HG02798 (cell line): ENCODE results near the gene GRSF1.
"Not testable (repeated sequence)": the region's sequence is repeated elsewhere in the genome, so short reads cannot be mapped to it uniquely, and the experiment has no call there.

Source experiments
- ATAC-seq: cut with Tn5 transposase; IDR thresholded peaks from one replicate; pipeline ENCODE4 v1.9.1; 2021; ENCODE audit warnings: mild to moderate bottlenecking; ENCODE audit not compliant: unreplicated experiment, poor library complexity

GRSF1 gene

GRCh38 chr4:70836081-70836480, 3.6 kb downstream of the GRSF1 start:
- no peak for ATAC-seq

- no peak for ATAC-seq
These were observed 6.0 kb downstream of the GRSF1 start for GRCh38 chr4:70833675-70834074.

- ATAC-seq = no peak
These were observed 8.4 kb downstream of the GRSF1 start for GRCh38 chr4:70831293-70831692.

- ATAC-seq = no peak
These were observed 9.6 kb downstream of the GRSF1 start for GRCh38 chr4:70830054-70830453.

- no peak for ATAC-seq
These were observed 10.2 kb downstream of the GRSF1 start for GRCh38 chr4:70829492-70829891.

- no peak for ATAC-seq
These were observed 10.7 kb downstream of the GRSF1 start for GRCh38 chr4:70829015-70829414.

GRCh38 chr4:70818921-70819320, 20.8 kb downstream of the GRSF1 start:
- ATAC-seq = no peak

- peak; percentile 71 for ATAC-seq
These were observed 21.4 kb downstream of the GRSF1 start for GRCh38 chr4:70818173-70818855.

GRCh38 chr4:70816894-70817293, 22.8 kb downstream of the GRSF1 start:
- no peak for ATAC-seq

GRCh38 chr4:70815370-70815769, 24.3 kb downstream of the GRSF1 start:
- ATAC-seq = no peak

GRCh38 chr4:70808151-70808550, 31.5 kb downstream of the GRSF1 start:
- no peak for ATAC-seq

GRCh38 chr4:70802928-70803580, 36.6 kb downstream of the GRSF1 start:
- no peak for ATAC-seq

- ATAC-seq = no peak
These were observed 38.4 kb downstream of the GRSF1 start for GRCh38 chr4:70801265-70801809.

- no peak for ATAC-seq
These were observed 46.1 kb downstream of the GRSF1 start for GRCh38 chr4:70793626-70794025.

- no peak for ATAC-seq
These were observed 51.0 kb downstream of the GRSF1 start for GRCh38 chr4:70788733-70789132.

GRCh38 chr4:70787496-70787895, 52.2 kb downstream of the GRSF1 start:
- ATAC-seq = no peak

- no peak for ATAC-seq
These were observed 56.6 kb downstream of the GRSF1 start for GRCh38 chr4:70783096-70783495.

- no peak for ATAC-seq
These were observed 60.7 kb downstream of the GRSF1 start for GRCh38 chr4:70778888-70779422.

GRCh38 chr4:70772929-70773555, 66.6 kb downstream of the GRSF1 start:
- no peak for ATAC-seq

- not testable (repeated sequence) for ATAC-seq
These were observed 70.3 kb downstream of the GRSF1 start for GRCh38 chr4:70769396-70769795.

- ATAC-seq = no peak
These were observed 71.3 kb downstream of the GRSF1 start for GRCh38 chr4:70768301-70768948.
